ENCODE results near the gene OSM.

- TF ChIP-seq GATA3 (IDR thresholded peaks at IDR 0.05; ENCODE audit: low read depth, low read length) = no peak
- no peak for TF ChIP-seq GATA2 (IDR thresholded peaks at IDR 0.05; ENCODE audit: low read depth, low read length)
Measured at GRCh38 chr22:30222321-30222720, 44.3 kb downstream of the OSM start.
